GM19025 (cell line): ENCODE data around the gene HMGCS2.

Experiments
- ATAC-seq: cut with Tn5 transposase; IDR thresholded peaks from one replicate; pipeline ENCODE4 v1.9.1; 2021; ENCODE audit warnings: mild to moderate bottlenecking, low read depth, moderate library complexity; ENCODE audit not compliant: unreplicated experiment

HMGCS2 gene

DNA sequence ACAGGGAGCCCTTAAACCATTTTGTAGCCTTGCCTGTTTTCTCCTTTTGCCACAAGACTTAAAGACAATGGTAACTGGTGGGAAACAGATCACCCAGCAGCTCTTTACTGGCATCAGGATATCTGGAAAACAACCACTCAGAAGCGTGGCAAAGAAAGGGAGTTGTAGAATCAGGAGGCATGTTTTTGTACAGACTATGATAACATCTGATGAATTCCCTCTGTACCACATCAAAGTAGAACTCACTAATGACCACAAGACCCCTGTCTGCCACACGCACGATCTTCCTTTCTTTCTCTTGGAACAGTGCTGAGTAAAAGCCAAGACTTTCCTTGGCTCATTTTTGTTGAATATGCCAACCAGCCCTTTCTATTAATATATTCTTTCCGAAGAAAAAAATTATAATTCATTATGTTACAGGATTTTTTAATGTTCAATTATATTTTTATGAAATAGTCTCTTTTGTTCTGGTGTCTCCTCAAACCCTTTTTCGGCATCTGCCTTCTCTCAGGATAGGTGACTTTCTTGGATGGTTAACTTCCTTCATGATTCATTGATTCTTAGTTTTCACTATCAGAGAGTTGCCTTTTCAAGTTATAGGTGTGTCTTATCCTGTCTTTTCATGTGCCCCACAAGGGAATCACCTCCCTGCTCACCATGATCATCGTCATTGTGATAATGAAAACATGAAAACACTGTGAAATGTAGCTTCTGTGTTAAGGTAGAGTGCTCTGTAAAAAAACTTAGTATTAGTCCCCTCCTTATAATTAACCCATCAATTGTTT is 64.8 kb downstream of the HMGCS2 start:
- ATAC-seq: no peak

- ATAC-seq: no peak
These were observed 66.3 kb downstream of the HMGCS2 start for GRCh38 chr1:119702384-119702783.

DNA sequence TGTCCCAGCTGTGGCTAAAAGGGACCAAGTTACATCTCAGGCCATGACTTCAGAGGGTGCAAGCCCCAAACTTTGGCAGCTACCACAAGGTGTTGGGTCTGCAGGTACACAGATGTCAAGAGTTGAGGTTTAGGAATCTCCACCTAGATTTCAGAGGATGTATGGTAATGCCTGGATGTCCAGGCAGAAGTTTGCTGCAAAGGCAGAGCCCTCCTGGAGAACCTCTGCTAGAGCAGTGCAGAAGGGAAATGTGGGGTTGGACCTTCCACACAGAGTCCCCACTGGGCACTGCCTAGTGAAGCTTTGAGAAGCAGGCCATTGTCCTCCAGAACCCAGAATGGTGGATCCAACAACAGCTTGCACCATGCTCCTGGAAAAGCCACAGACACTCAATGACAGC is 67.0 kb downstream of the HMGCS2 start:
- no peak for ATAC-seq

GRCh38 chr1:119700326-119700725 is 68.4 kb downstream of the HMGCS2 start:
- no peak for ATAC-seq
